GM19239 (cell line): Measurements from ENCODE around the gene GPR108.
A peak's percentile ranks its signal among the peaks of the same experiment; 100 is the strongest.

ENCODE experiments used
- DNase-seq: peaks from one replicate; pipeline ENCODE4 v3.0.0; 2011; ENCODE audit warnings: low spot score; ENCODE audit not compliant: insufficient read length
- FAIRE-seq: peaks from 2 replicates; lab custom pipeline; 2011; peaks lifted over from hg19 to GRCh38; lab: Jason Lieb, UNC

GPR108 gene

GRCh38 chr19:6739390-6739882, 2.1 kb upstream of the GPR108 start, which contains the start of gene TRIP10:
TSS of gene TRIP10 (plus strand) at chr19:6739680. CDS start at chr19:6739762, 82 bp downstream.
- FAIRE-seq, result peak; percentile 95
- DNase-seq, result peak; percentile 74

GRCh38 chr19:6738787-6739389, 1.5 kb upstream of the GPR108 start:
- DNase-seq (no peak), FAIRE-seq (no peak)

- FAIRE-seq, result peak; percentile 100
- peak; percentile 69 for DNase-seq
These were observed 750 bp upstream of the GPR108 start for GRCh38 chr19:6737873-6738786.

GRCh38 chr19:6736917-6737283, 480 bp downstream of the GPR108 start:
- no peak for FAIRE-seq

GRCh38 chr19:6736169-6736916, 1.0 kb downstream of the GPR108 start:
- peak; percentile 87 for DNase-seq
- FAIRE-seq, result peak; percentile 92

More at GRCh38 chr19:6736917-6737283, 480 bp downstream of the GPR108 start:
- no peak for DNase-seq

GRCh38 chr19:6735181-6735911, 2.0 kb downstream of the GPR108 start:
- FAIRE-seq (no peak), DNase-seq (no peak)

- FAIRE-seq, result no peak
- DNase-seq, result no peak
These were observed 3.2 kb downstream of the GPR108 start for GRCh38 chr19:6734096-6734696.

GRCh38 chr19:6733338-6734095, 3.9 kb downstream of the GPR108 start:
- DNase-seq, result no peak
- FAIRE-seq, result no peak

GRCh38 chr19:6732803-6733337, 4.5 kb downstream of the GPR108 start:
- DNase-seq (no peak), FAIRE-seq (no peak)

GRCh38 chr19:6731822-6732221, 5.6 kb downstream of the GPR108 start:
- FAIRE-seq (no peak), DNase-seq (no peak)

GRCh38 chr19:6730941-6731670, 6.3 kb downstream of the GPR108 start:
- no peak for FAIRE-seq
- no peak for DNase-seq

- DNase-seq, result no peak
- FAIRE-seq, result no peak
These were observed 7.1 kb downstream of the GPR108 start for GRCh38 chr19:6730153-6730804.

- no peak for DNase-seq
- no peak for FAIRE-seq
These were observed 7.7 kb downstream of the GPR108 start for GRCh38 chr19:6729573-6730152.

- no peak for DNase-seq
- no peak for FAIRE-seq
These were observed 9.0 kb downstream of the GPR108 start for GRCh38 chr19:6728346-6728745.

- FAIRE-seq (no peak), DNase-seq (no peak)
These were observed 11.7 kb downstream of the GPR108 start for GRCh38 chr19:6725513-6726231.
